MM.1S (cell line): ENCODE measurements around the gene YWHAQ.

Source experiments
- DNase-seq: peaks from one replicate; pipeline ENCODE4 v3.0.0-alpha.2; 2015
- H2AFZ ChIP-seq: fragments of 300-600 bp; sonication (generic); 2 replicates; pipeline ENCODE4 v1.6.0; 2016; ENCODE audit warnings: antibody characterized with exemption, low read length
- H3F3A ChIP-seq: fragments of 300-600 bp; sonication (generic); 2 replicates; pipeline ENCODE4 v1.6.1; 2016; ENCODE audit warnings: mild to moderate bottlenecking, antibody characterized with exemption, low read length, moderate library complexity, mixed read lengths; ENCODE audit not compliant: insufficient read depth
- H3K27ac ChIP-seq: fragments of 300-600 bp; sonication (generic); 2 replicates; pipeline ENCODE4 v1.5.1; 2016; ENCODE audit warnings: mild to moderate bottlenecking, low read length
- H3K27me3 ChIP-seq: fragments of 300-600 bp; sonication (generic); replicated peaks from 2 replicates; pipeline ENCODE4 v1.6.0; 2016; ENCODE audit warnings: low read length; ENCODE audit not compliant: insufficient read depth
- H3K36me3 ChIP-seq: fragments of 300-600 bp; sonication (generic); replicated peaks from 2 replicates; pipeline ENCODE4 v1.6.1; 2016; ENCODE audit warnings: mild to moderate bottlenecking, low read length, mixed read lengths; ENCODE audit not compliant: insufficient read depth
- H3K4me1 ChIP-seq: fragments of 300-600 bp; sonication (generic); 2 replicates; pipeline ENCODE4 v1.6.1; 2016; ENCODE audit warnings: low read length, mixed read lengths
- H3K4me2 ChIP-seq: fragments of 300-600 bp; sonication (generic); 2 replicates; pipeline ENCODE4 v1.6.0; 2016; ENCODE audit warnings: low read depth, low read length
- H3K4me3 ChIP-seq: fragments of 300-600 bp; sonication (generic); 2 replicates; pipeline ENCODE4 v1.5.1; 2016; ENCODE audit warnings: low read length, mixed read lengths
- H3K79me2 ChIP-seq: fragments of 300-600 bp; sonication (generic); 2 replicates; pipeline ENCODE4 v1.6.1; 2016; ENCODE audit warnings: mixed run types, low read length, mixed read lengths
- H3K9ac ChIP-seq: fragments of 300-600 bp; sonication (generic); 2 replicates; pipeline ENCODE4 v1.6.1; 2016; ENCODE audit warnings: low read length, mixed read lengths
- H3K9me2 ChIP-seq: fragments of 300-600 bp; sonication (generic); replicated peaks from 2 replicates; pipeline ENCODE4 v1.6.1; 2016; ENCODE audit warnings: mild to moderate bottlenecking, low read length, mixed read lengths; ENCODE audit not compliant: insufficient read depth
- H3K9me3 ChIP-seq: fragments of 300-600 bp; sonication (generic); replicated peaks from 2 replicates; pipeline ENCODE4 v1.6.1; 2016; ENCODE audit warnings: mild to moderate bottlenecking, low read length, mixed read lengths; ENCODE audit not compliant: insufficient read depth
- H4K20me1 ChIP-seq: fragments of 300-600 bp; sonication (generic); 2 replicates; pipeline ENCODE4 v1.6.1; 2016; ENCODE audit warnings: mild to moderate bottlenecking, low read length, moderate library complexity, mixed read lengths; ENCODE audit not compliant: insufficient read depth
- EZH2 ChIP-seq: fragments of 300-600 bp; sonication (generic); optimal IDR thresholded peaks from 2 replicates; pipeline ENCODE3; 2017; ENCODE audit warnings: low read depth, mild to moderate bottlenecking, antibody characterized with exemption, low read length, mixed read lengths
- EZH2phosphoT487 ChIP-seq: fragments of 300-600 bp; sonication (generic); IDR thresholded peaks from 2 replicates; pipeline ENCODE4 v1.6.1; 2018; ENCODE audit warnings: antibody characterized with exemption, low read length
- TF ChIP-seq, protein P1 (sequence below): fragments of 300-600 bp; sonication (generic); IDR thresholded peaks from 2 replicates; pipeline ENCODE4 v1.5.1; 2016; ENCODE audit warnings: antibody characterized with exemption, low read length, mixed read lengths

YWHAQ gene

DNA sequence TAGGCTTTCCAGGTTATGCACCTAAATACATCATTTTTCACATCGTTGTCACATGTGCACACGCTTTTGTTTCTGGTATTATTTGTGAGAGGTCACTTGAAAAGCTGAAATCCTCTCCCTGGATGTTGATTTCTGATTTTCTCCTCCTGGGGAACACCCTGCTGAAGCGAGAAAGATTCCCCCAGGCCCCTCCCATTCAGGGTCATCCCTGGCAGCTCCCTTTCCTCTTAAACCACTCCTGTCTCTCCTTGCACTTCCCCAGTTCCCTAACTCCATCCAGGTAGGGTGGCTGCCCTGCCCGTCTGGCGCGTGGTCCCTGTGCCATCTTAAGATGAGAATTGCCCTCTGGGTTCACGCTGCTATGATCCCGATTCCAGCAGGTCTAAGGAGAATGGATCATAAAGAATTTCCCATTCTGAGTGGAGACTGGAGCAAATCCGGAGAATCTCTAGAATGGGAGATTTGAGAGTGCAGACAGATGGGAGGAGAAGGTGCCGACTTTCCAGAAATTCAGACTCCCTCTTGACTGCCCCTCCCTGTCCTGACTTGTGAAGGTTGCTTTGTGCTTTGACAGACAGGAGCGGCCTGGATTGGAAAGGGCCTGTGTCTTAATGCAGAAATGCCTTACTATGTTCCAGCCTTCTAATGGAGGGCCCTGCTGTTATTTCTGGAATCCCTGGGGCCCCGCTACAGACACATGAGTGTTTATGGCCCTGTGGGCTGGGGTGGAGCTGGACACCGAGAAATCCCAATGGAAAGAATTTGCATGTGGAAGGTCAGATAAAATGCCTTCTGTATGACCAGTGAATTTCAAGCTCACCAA is 1.3 kb upstream of the YWHAQ start:
- 0 out of 2 replicates have a peak, but pooled peaks cover 4% of the 10 kb centered on the region for H3K36me3 ChIP-seq
- H3F3A ChIP-seq: no peaks in the 10 kb centered on the region
- no peak overlapping the region for H3K9ac ChIP-seq
- H3K27ac ChIP-seq: no peak overlapping the region
- no peak for DNase-seq
- H3K79me2 ChIP-seq: peaks cover 33% of the 10 kb centered on the region
- H3K4me2 ChIP-seq: no peak overlapping the region
- TF ChIP-seq EZH2: no peak
- TF ChIP-seq EZH2phosphoT487: no peak
- TF ChIP-seq, protein P1, sequence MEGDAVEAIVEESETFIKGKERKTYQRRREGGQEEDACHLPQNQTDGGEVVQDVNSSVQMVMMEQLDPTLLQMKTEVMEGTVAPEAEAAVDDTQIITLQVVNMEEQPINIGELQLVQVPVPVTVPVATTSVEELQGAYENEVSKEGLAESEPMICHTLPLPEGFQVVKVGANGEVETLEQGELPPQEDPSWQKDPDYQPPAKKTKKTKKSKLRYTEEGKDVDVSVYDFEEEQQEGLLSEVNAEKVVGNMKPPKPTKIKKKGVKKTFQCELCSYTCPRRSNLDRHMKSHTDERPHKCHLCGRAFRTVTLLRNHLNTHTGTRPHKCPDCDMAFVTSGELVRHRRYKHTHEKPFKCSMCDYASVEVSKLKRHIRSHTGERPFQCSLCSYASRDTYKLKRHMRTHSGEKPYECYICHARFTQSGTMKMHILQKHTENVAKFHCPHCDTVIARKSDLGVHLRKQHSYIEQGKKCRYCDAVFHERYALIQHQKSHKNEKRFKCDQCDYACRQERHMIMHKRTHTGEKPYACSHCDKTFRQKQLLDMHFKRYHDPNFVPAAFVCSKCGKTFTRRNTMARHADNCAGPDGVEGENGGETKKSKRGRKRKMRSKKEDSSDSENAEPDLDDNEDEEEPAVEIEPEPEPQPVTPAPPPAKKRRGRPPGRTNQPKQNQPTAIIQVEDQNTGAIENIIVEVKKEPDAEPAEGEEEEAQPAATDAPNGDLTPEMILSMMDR: no peak
- peaks cover 14% of the 10 kb centered on the region; the same call in 1 of the 2 replicates for H4K20me1 ChIP-seq
- H3K4me1 ChIP-seq: 0 out of 2 replicates have a peak, but pooled peaks cover 7% of the 10 kb centered on the region
- no peaks in the 10 kb centered on the region for H3K9me3 ChIP-seq
- H3K27me3 ChIP-seq: no peaks in the 10 kb centered on the region
- no peak overlapping the region for H3K4me3 ChIP-seq
- no peaks in the 10 kb centered on the region for H3K9me2 ChIP-seq
- no peak overlapping the region for H2AFZ ChIP-seq

DNA sequence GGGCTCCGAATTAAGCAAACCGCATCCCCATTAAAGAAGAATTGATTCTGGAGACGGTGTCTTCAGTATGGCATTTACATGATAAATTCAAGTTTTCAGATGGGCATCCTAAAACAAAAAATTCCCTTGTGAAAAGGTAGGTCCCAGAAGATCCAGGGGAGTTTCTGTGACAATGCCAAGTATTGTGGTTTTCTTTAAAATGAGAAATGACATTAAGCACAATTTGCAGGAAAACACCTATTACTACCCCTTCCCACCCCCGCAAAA is 689 bp upstream of the YWHAQ start:
- Histone ChIP-seq H2AFZ (peak overlapping the region; percentile 86), H3K4me1 (0 out of 2 replicates have a peak, but pooled peaks cover 7% of the 10 kb centered on the region), H3K36me3 (0 out of 2 replicates have a peak, but pooled peaks cover 4% of the 10 kb centered on the region), H3K4me2 (peak overlapping the region; percentile 95), H3F3A (no peaks in the 10 kb centered on the region), H3K27ac (no peak overlapping the region), H3K79me2 (peaks cover 39% of the 10 kb centered on the region), H3K27me3 (no peaks in the 10 kb centered on the region), H3K4me3 (peak overlapping the region; percentile 64), H3K9me3 (no peaks in the 10 kb centered on the region), H3K9me2 (no peaks in the 10 kb centered on the region), H4K20me1 (peaks cover 17% of the 10 kb centered on the region; the same call in 1 of the 2 replicates), H3K9ac (peak overlapping the region; percentile 53; the same call in 1 of the 2 replicates)
- TF ChIP-seq, protein P1: no peak
- TF ChIP-seq EZH2: no peak
- no peak for TF ChIP-seq EZH2phosphoT487
- DNase-seq: no peak

DNA sequence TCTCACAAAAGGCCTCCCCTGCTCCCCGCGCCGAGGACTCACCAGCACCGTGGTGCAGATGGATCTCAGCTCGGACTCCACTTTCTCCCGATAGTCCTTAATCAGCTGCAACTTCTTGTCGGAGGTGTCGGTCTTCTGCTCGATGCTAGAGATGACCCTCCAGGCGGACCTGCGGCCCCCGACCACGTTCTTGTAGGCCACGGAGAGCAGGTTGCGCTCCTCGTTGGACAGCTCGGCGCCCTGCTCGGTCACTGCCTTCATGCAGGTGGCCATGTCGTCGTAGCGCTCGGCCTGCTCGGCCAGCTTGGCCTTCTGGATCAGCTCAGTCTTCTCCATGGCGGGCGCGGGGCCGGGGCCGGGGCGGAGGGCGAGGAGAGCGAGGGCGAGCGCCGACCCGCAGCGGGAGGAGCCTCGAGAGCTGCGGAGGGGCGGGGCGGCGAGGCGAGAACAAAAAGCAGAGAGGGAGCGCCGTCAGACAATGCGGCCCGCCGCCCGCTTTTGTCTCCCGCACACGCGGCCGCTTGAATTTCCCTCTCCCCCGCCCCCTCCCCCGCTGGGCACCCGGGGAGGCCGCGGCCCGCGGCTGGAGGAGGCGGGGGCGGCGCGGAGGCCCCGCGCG is 571 bp downstream of the YWHAQ start:
- Histone ChIP-seq H3F3A (no peaks in the 10 kb centered on the region), H3K27me3 (no peaks in the 10 kb centered on the region), H3K4me1 (0 out of 2 replicates have a peak, but pooled peaks cover 7% of the 10 kb centered on the region), H3K9ac (peak overlapping the region; percentile 93), H3K79me2 (peaks cover 52% of the 10 kb centered on the region), H3K4me2 (peak overlapping the region; percentile 87), H2AFZ (peak overlapping the region; percentile 37; the same call in 1 of the 2 replicates), H3K9me3 (no peaks in the 10 kb centered on the region), H3K9me2 (no peaks in the 10 kb centered on the region), H4K20me1 (peaks cover 17% of the 10 kb centered on the region; the same call in 1 of the 2 replicates), H3K4me3 (peak overlapping the region; percentile 98), H3K36me3 (0 out of 2 replicates have a peak, but pooled peaks cover 4% of the 10 kb centered on the region), H3K27ac (peak overlapping the region; percentile 87; the same call in 1 of the 2 replicates)
- DNase-seq: peak; percentile 80
- no peak for TF ChIP-seq EZH2
- no peak for TF ChIP-seq EZH2phosphoT487
- TF ChIP-seq, protein P1: no peak
